K562 (cell line): Measurements from ENCODE around the gene FYTTD1. TPM values are rescaled to one million over a fixed set of nuclear protein-coding genes. Genes with fewer than 3 reads are reported as not detected.

Experiments used
- CXXC5 ChIP-seq: fragments of 250-450 bp; sonication (Bioruptor Pico); IDR thresholded peaks from 2 replicates; pipeline ENCODE4 v1.8.0; 2022; ENCODE audit warnings: inconsistent platforms, mild to moderate bottlenecking, moderate library complexity
- ELK1 ChIP-seq: sonication (generic); formaldehyde crosslinking; IDR thresholded peaks from 2 replicates; pipeline ENCODE4 v1.8.1; 2022; ENCODE audit warnings: missing genetic modification reagents
- NUFIP1 ChIP-seq: fragments of 450-650 bp; IDR thresholded peaks from 2 replicates; pipeline ENCODE4 v1.6.1; 2018; ENCODE audit not compliant: partially characterized antibody
- RAD51 ChIP-seq: fragments of 450-650 bp; IDR thresholded peaks from 2 replicates; pipeline ENCODE4 v1.7.1; 2016; ENCODE audit warnings: low read depth, mild to moderate bottlenecking, borderline replicate concordance
- SNRNP70 ChIP-seq: fragments of 200-400 bp; formaldehyde crosslinking; optimal IDR thresholded peaks from 2 replicates; pipeline ENCODE3; 2017; ENCODE audit warnings: low read depth, low read length
- TCF15 ChIP-seq: fragments of 250-450 bp; sonication (Bioruptor Pico); IDR thresholded peaks from 2 replicates; pipeline ENCODE4 v1.8.0; 2022; ENCODE audit warnings: moderate library complexity, mild to moderate bottlenecking, inconsistent platforms
- THAP12 ChIP-seq: fragments of 250-450 bp; sonication (Bioruptor Pico); IDR thresholded peaks from 2 replicates; pipeline ENCODE4 v1.9.0; 2021; ENCODE audit warnings: mild to moderate bottlenecking, inconsistent platforms
- ZBTB11 ChIP-seq, 3 experiments: fragments of 200-800 bp in 1 of 3; fragments of 250-450 bp in 1 of 3; fragments of 450-650 bp in 1 of 3; sonication (Bioruptor Pico) in 1 of 3; sonication (Bioruptor generic) in 1 of 3; formaldehyde crosslinking in 1 of 3; IDR thresholded peaks; 2 replicates each; pipeline versions ENCODE4 v1.6.1 to v1.8.0; 2016 to 2022; ENCODE audit warnings: mild to moderate bottlenecking in 2 of 3, missing genetic modification characterization in 2 of 3, missing compliant biosample characterization in 1 of 3, moderate library complexity in 1 of 3
- ZBTB5 ChIP-seq: fragments of 450-650 bp; IDR thresholded peaks from 2 replicates; pipeline ENCODE4 v1.6.1; 2017; ENCODE audit warnings: antibody characterized with exemption
- ZNF165 ChIP-seq: fragments of 250-450 bp; sonication (Bioruptor Pico); IDR thresholded peaks from 2 replicates; pipeline ENCODE4 v1.4.0; 2020; ENCODE audit warnings: borderline replicate concordance
- ZNF277 ChIP-seq: fragments of 250-450 bp; sonication (Bioruptor Pico); IDR thresholded peaks from 2 replicates; pipeline ENCODE4 v1.8.0; 2022; ENCODE audit warnings: inconsistent platforms, mild to moderate bottlenecking, moderate library complexity, borderline replicate concordance
- ZNF449 ChIP-seq: fragments of 250-450 bp; sonication (Bioruptor Pico); IDR thresholded peaks from 2 replicates; pipeline ENCODE4 v1.8.0; 2022; ENCODE audit warnings: moderate library complexity, mild to moderate bottlenecking, inconsistent platforms
- polyA plus RNA-seq, 8 experiments: library from polyadenylated mRNA; depleted of rRNA in 4 of 8; stranded (reverse) in 5 of 8; unstranded in 3 of 8; fragments of >200 nt; fragmentation: Nextera tagmentation in 2 of 8; fragmentation: Illumina TruSeq in 1 of 8; extraction: Ambion mirVana in 2 of 8; extraction: Trizol in 1 of 8; gene quantifications; 2 replicates each; pipeline versions ENCODE4 v1.2.1 to v1.2.3, GENCODE V29; 2011 to 2014; ENCODE audit warnings: inconsistent platforms in 1 of 8, missing spikeins in 1 of 8
- total RNA-seq, 7 experiments: library from RNA; depleted of rRNA in 6 of 7; stranded (reverse); fragments of >200 nt in 6 of 7; fragmentation: Illumina TruSeq in 2 of 7; extraction: Trizol in 2 of 7; gene quantifications; 2 replicates each; pipeline versions ENCODE4 v1.2.1 to v1.2.3, GENCODE V29; 2011 to 2021; ENCODE audit warnings: low replicate concordance in 1 of 7

Gene FYTTD1
- total and polyA plus RNA-seq, 9 of the 15 experiments (the other 6 are each of a cell fraction or from before 2014, with no cell fraction given) = 35.7 to 106 (median 76.3) TPM

GRCh38 chr3:197750858-197751737 lies 1.4 kb downstream of the FYTTD1 start (continued):
- no peak for TF ChIP-seq ZNF449 (CRISPR knock-in tag)
- TF ChIP-seq ZBTB11 (CRISPR knock-in tag; IDR thresholded peaks at IDR 0.05) = no peak
- TF ChIP-seq CXXC5 (CRISPR knock-in tag) = no peak; the same call in 1 of the 2 replicates
- TF ChIP-seq ZNF277 (CRISPR knock-in tag) = no peak
- no peak for TF ChIP-seq TCF15 (CRISPR knock-in tag)
- no peak for TF ChIP-seq RAD51
- TF ChIP-seq ZBTB5 = no peak
- TF ChIP-seq SNRNP70 = no peak
- TF ChIP-seq ELK1 (CRISPR knock-in tag) = no peak
- TF ChIP-seq NUFIP1 = no peak
- no peak for TF ChIP-seq THAP12 (CRISPR knock-in tag)
- no peak for TF ChIP-seq ZNF165 (CRISPR knock-in tag)
